Panc1 (cell line): ENCODE data around the gene DLGAP4. TPM values are rescaled to one million over a fixed set of nuclear protein-coding genes. Genes with fewer than 3 reads are reported as not detected.

ENCODE experiments used
- ATAC-seq: fragments of 200-7000 bp; cut with Tn5 transposase; 2 replicates; pipeline ENCODE4 v1.9.1; 2020; ENCODE audit warnings: mild to moderate bottlenecking, moderate library complexity
- BruUV-seq: library from RNA; stranded (reverse); fragments of 400-500 nt; replicated peaks from 2 replicates; lab custom pipeline; 2021; lab: Mats Ljungman, UMichigan
- CTCF ChIA-PET: fragments of 300-600 bp; sonication (Branson Sonifier 250); formaldehyde crosslinking; loops from one replicate; lab custom pipeline; 2022; ENCODE audit warnings: antibody characterized with exemption; lab: Charles Lee
- POLR2A ChIA-PET: fragments of 300-600 bp; sonication (Branson Sonifier 250); formaldehyde crosslinking; loops from one replicate; lab custom pipeline; 2022; ENCODE audit warnings: antibody characterized with exemption; lab: Charles Lee
- DNase-seq: peaks from one replicate; pipeline ENCODE4 v3.0.0-alpha.2; 2010; ENCODE audit warnings: low read depth, low spot score
- H3K27ac ChIP-seq: 2 replicates; pipeline ENCODE4 v1.5.1; 2011; ENCODE audit warnings: mild to moderate bottlenecking, low read length, inconsistent platforms
- H3K27me3 ChIP-seq: fragments of 200-500 bp; sonication (Bioruptor generic); 2 replicates; pipeline ENCODE4 v1.6.0; 2014; ENCODE audit warnings: low read length, inconsistent platforms; ENCODE audit not compliant: control insufficient read depth, insufficient read depth
- H3K36me3 ChIP-seq: fragments of 200-500 bp; sonication (Bioruptor generic); 2 replicates; pipeline ENCODE4 v1.5.1; 2014; ENCODE audit warnings: inconsistent platforms, mild to moderate bottlenecking, low read length, moderate library complexity; ENCODE audit not compliant: control insufficient read depth, insufficient read depth
- H3K4me1 ChIP-seq: 2 replicates; pipeline ENCODE4 v1.5.1; 2011; ENCODE audit warnings: inconsistent platforms, mild to moderate bottlenecking, low read length, moderate library complexity; ENCODE audit not compliant: control insufficient read depth, insufficient read depth
- H3K4me3 ChIP-seq, 2 experiments: 2 replicates each; pipeline ENCODE4 v1.5.1; 2011 to 2012; ENCODE audit warnings: low read depth in 2 of 2, low read length in 2 of 2, mild to moderate bottlenecking in 2 of 2, inconsistent platforms in 1 of 2, moderate library complexity in 1 of 2
- H3K9me3 ChIP-seq: fragments of 200-500 bp; sonication (Bioruptor generic); 2 replicates; pipeline ENCODE4 v1.5.1; 2014; ENCODE audit warnings: low read depth, mild to moderate bottlenecking, inconsistent platforms, low read length, moderate library complexity; ENCODE audit not compliant: control insufficient read depth, insufficient read depth
- CTCF ChIP-seq: fragments of 450-650 bp; IDR thresholded peaks from 2 replicates; pipeline ENCODE4 v1.5.1; 2017; ENCODE audit warnings: mild to moderate bottlenecking
- POLR2AphosphoS5 ChIP-seq: IDR thresholded peaks from 2 replicates; pipeline ENCODE4 v1.6.1; 2012; ENCODE audit warnings: mild to moderate bottlenecking, low read depth, low read length, moderate library complexity
- REST ChIP-seq, 2 experiments: IDR thresholded peaks; 2 replicates each; pipeline ENCODE4 v1.6.1; 2011 to 2012; ENCODE audit warnings: low read depth in 2 of 2, control low read depth in 1 of 2, low read length in 1 of 2, mild to moderate bottlenecking in 1 of 2, moderate library complexity in 1 of 2; ENCODE audit not compliant: insufficient read depth in 1 of 2
- SIN3A ChIP-seq: IDR thresholded peaks from 2 replicates; pipeline ENCODE4 v1.6.1; 2012; ENCODE audit warnings: low read depth, mild to moderate bottlenecking, low read length, moderate library complexity, borderline replicate concordance; ENCODE audit not compliant: insufficient read depth
- TCF7L2 ChIP-seq: IDR thresholded peaks from 2 replicates; pipeline ENCODE4 v1.6.1; 2011; ENCODE audit warnings: mild to moderate bottlenecking, low read depth, low read length, inconsistent platforms
- in situ Hi-C: cut with HindIII; loops from 2 replicates; pipeline ENCODE4 v1.10.0; 2016; ENCODE audit warnings: low sequenced_read_pairs, low pct_unique_long_range_greater_than_20kb
- intact Hi-C: fragments of 100-400 bp; cut with micrococcal nuclease; formaldehyde crosslinking; loops from one replicate; pipeline ENCODE4 v1.10.0; 2022; ENCODE audit not compliant: unreplicated experiment
- total RNA-seq: library from RNA; stranded (reverse); gene quantifications from one replicate; pipeline ENCODE4 v1.2.1, GENCODE V29; 2021; ENCODE audit not compliant: unreplicated experiment

The DLGAP4 gene
- total RNA-seq, 1 experiment from 2014 or later: 52.5 TPM

GRCh38 chr20:36507746-36508145 lies 201.6 kb downstream of the DLGAP4 start:
- in situ Hi-C loops: no loop called here
- Histone ChIP-seq H3K36me3 (no peaks in the 10 kb centered on the region), H3K9me3 (no peaks in the 10 kb centered on the region), H3K4me1 (no peaks in the 10 kb centered on the region), H3K27ac (no peak overlapping the region), H3K27me3 (no peaks in the 10 kb centered on the region), H3K4me3 (no peak overlapping the region)
- DNase-seq (no peak), ATAC-seq (no peak)
- TF ChIP-seq SIN3A (no peak), REST (IDR thresholded peaks at IDR 0.05; ENCODE audit: insufficient read depth in 1 of 2, low read depth in 2 of 2, low read length in 1 of 2) (no peak), POLR2AphosphoS5 (no peak), TCF7L2 (no peak), CTCF (no peak)
- BruUV-seq: TSS peak; percentile 14
- ChIA-PET CTCF (no interaction called here), POLR2A (no interaction called here)
- intact Hi-C loops: no loop called here

GRCh38 chr20:36519012-36519719 lies 213.0 kb downstream of the DLGAP4 start:
- ChIA-PET CTCF (interaction anchor here (0.7 kb wide), 2 partner anchors 55 to 960 kb away, joined by 3 to 4 read pairs; no protein-coding TSS in a partner anchor), POLR2A (interaction anchor here (0.7 kb wide), 1 partner anchor 51 kb away, joined by 3 read pairs; no protein-coding TSS in a partner anchor)
- TF ChIP-seq REST (IDR thresholded peaks at IDR 0.05; ENCODE audit: insufficient read depth in 1 of 2, low read depth in 2 of 2, low read length in 1 of 2): no peak
- TF ChIP-seq SIN3A: no peak
- no peak for TF ChIP-seq TCF7L2
- TF ChIP-seq POLR2AphosphoS5: no peak
- TF ChIP-seq CTCF: no peak
- in situ Hi-C loops (no loop called here), intact Hi-C loops (no loop called here)
- ATAC-seq (no peak), DNase-seq (no peak)
- Histone ChIP-seq H3K4me3 (no peak overlapping the region), H3K9me3 (no peaks in the 10 kb centered on the region), H3K27me3 (no peaks in the 10 kb centered on the region), H3K4me1 (no peaks in the 10 kb centered on the region), H3K27ac (no peak overlapping the region), H3K36me3 (0 out of 2 replicates have a peak, but pooled peaks cover 2% of the 10 kb centered on the region)
- no TSS peak for BruUV-seq
